HepG2 (cell line): Measurements from ENCODE around the gene RCCD1. TPM values are rescaled to one million over a fixed set of nuclear protein-coding genes. Genes with fewer than 3 reads are reported as not detected.

Source experiments
- DRAP1 ChIP-seq: IDR thresholded peaks from 2 replicates; pipeline ENCODE4 v1.6.1; 2016; ENCODE audit warnings: missing genetic modification reagents, missing compliant biosample characterization
- HNRNPL ChIP-seq: fragments of 200-400 bp; formaldehyde crosslinking; IDR thresholded peaks from 2 replicates; pipeline ENCODE4 v1.6.1; 2017; ENCODE audit warnings: mild to moderate bottlenecking, low read depth, low read length
- IKZF5 ChIP-seq: IDR thresholded peaks from 2 replicates; pipeline ENCODE4 v1.6.1; 2018; ENCODE audit warnings: missing genetic modification reagents, mild to moderate bottlenecking, missing compliant biosample characterization
- NR2F6 ChIP-seq, 2 experiments: IDR thresholded peaks; 2 replicates each; pipeline ENCODE4 v1.6.1; 2016; ENCODE audit warnings: antibody characterized with exemption in 1 of 2, mild to moderate bottlenecking in 1 of 2
- PCBP1 ChIP-seq: fragments of 200-400 bp; formaldehyde crosslinking; IDR thresholded peaks from 2 replicates; pipeline ENCODE4 v1.6.1; 2017; ENCODE audit warnings: mild to moderate bottlenecking, low read depth, low read length, borderline replicate concordance
- SRY ChIP-seq: sonication (generic); formaldehyde crosslinking; IDR thresholded peaks from 2 replicates; pipeline ENCODE4 v1.8.0; 2022; ENCODE audit warnings: mild to moderate bottlenecking, missing genetic modification reagents
- ZHX1 ChIP-seq: sonication (generic); formaldehyde crosslinking; IDR thresholded peaks from 2 replicates; pipeline ENCODE4 v1.8.1; 2022; ENCODE audit warnings: low read depth, mild to moderate bottlenecking, missing genetic modification reagents
- ZNF224 ChIP-seq: sonication (generic); formaldehyde crosslinking; IDR thresholded peaks from 2 replicates; pipeline ENCODE4 v1.5.0; 2020; ENCODE audit warnings: mild to moderate bottlenecking, missing genetic modification reagents
- polyA plus RNA-seq, 8 experiments: library from polyadenylated mRNA; depleted of rRNA in 3 of 8; stranded (reverse) in 7 of 8; unstranded in 1 of 8; fragments of >200 nt; fragmentation: Illumina TruSeq in 4 of 8; extraction: Trizol in 4 of 8; gene quantifications; 2 replicates each; pipeline versions ENCODE4 v1.2.1 to v1.2.3, GENCODE V29; 2011 to 2016; ENCODE audit warnings: low read depth in 4 of 8, missing spikeins in 1 of 8, mixed read lengths in 1 of 8; ENCODE audit not compliant: insufficient read depth in 1 of 8
- total RNA-seq, 5 experiments: library from RNA; depleted of rRNA; stranded (reverse); fragments of >200 nt; fragmentation: Illumina TruSeq; extraction: Trizol; gene quantifications; 2 replicates each; pipeline ENCODE4 v1.2.3, GENCODE V29; 2016; ENCODE audit warnings: low read depth in 1 of 5

Gene RCCD1
- total and polyA plus RNA-seq, 2 of the 13 experiments (the other 11 are each of a cell fraction or from before 2014, with no cell fraction given): 14.1 to 15.1 TPM

GRCh38 chr15:90934949-90935751 lies 19.5 kb upstream of the RCCD1 start, which contains the start of gene UNC45A (continued):
- TF ChIP-seq ZHX1 (CRISPR knock-in tag): 0 out of 2 replicates have a peak, but pooled peaks have one; percentile 51
- no peak for TF ChIP-seq NR2F6 (IDR thresholded peaks at IDR 0.05)
- TF ChIP-seq NR2F6 (CRISPR knock-in tag; IDR thresholded peaks at IDR 0.05): no peak
- TF ChIP-seq SRY (CRISPR knock-in tag): peak; percentile 35; the same call in 1 of the 2 replicates
- TF ChIP-seq DRAP1 (CRISPR knock-in tag): peak; percentile 87
- 0 out of 2 replicates have a peak, but pooled peaks have one; percentile 29 for TF ChIP-seq ZNF224 (CRISPR knock-in tag)
- no peak for TF ChIP-seq HNRNPL
- TF ChIP-seq IKZF5 (CRISPR knock-in tag): peak; percentile 62
- TF ChIP-seq PCBP1: 0 out of 2 replicates have a peak, but pooled peaks have one; percentile 31
- TF ChIP-seq, all 625 proteins: peak for 143
